ENCODE results near the gene ARHGAP11A. TPM values are rescaled to one million over a fixed set of nuclear protein-coding genes. Genes with fewer than 3 reads are reported as not detected.

Gene ARHGAP11A
- total RNA-seq, 2 experiments from 2014 or later: 4.7 to 5.8 TPM

DNA sequence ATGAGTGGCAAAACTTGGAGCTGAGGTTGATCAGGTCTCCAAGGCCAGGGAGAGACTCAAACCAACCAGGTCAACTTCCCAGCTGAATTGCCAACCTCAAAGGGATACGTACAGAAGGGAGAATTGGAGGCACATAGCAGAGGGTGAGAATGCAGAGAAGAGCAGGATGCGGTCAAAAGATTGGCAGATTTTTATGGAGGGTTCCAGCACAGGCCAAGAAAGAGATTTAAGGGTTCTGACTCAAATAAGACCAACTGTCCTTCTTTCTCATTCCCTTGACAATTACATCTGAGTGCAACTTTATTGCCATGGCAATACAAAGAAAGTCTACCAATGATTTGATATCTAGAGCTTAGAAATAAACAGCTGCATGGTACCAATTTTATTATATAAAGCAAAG lies 59.4 kb downstream of the ARHGAP11A start:
- ATAC-seq (ENCODE audit: poor library complexity) (no peak), DNase-seq (no peak)
- POLR2A ChIA-PET: no interaction called here
- Histone ChIP-seq H3K27me3 (ENCODE audit: control insufficient read depth in 1 of 2, insufficient read depth in 2 of 2, low read length in 2 of 2) (no peaks in the 10 kb centered on the region), H3K9me3 (ENCODE audit: control insufficient read depth in 1 of 2, insufficient read depth in 1 of 2, low read length in 2 of 2) (no peaks in the 10 kb centered on the region), H3K27ac (ENCODE audit: low read depth in 1 of 2, low read length in 2 of 2) (no peak overlapping the region), H3K36me3 (ENCODE audit: insufficient read depth, low read length) (no peaks in the 10 kb centered on the region), H3K4me1 (ENCODE audit: insufficient read depth, low read length) (no peaks in the 10 kb centered on the region), H3K4me3 (ENCODE audit: low read length) (no peak overlapping the region)
- intact Hi-C loops (cut with DNase I, micrococcal nuclease): no loop called here
- TF ChIP-seq, protein P1, sequence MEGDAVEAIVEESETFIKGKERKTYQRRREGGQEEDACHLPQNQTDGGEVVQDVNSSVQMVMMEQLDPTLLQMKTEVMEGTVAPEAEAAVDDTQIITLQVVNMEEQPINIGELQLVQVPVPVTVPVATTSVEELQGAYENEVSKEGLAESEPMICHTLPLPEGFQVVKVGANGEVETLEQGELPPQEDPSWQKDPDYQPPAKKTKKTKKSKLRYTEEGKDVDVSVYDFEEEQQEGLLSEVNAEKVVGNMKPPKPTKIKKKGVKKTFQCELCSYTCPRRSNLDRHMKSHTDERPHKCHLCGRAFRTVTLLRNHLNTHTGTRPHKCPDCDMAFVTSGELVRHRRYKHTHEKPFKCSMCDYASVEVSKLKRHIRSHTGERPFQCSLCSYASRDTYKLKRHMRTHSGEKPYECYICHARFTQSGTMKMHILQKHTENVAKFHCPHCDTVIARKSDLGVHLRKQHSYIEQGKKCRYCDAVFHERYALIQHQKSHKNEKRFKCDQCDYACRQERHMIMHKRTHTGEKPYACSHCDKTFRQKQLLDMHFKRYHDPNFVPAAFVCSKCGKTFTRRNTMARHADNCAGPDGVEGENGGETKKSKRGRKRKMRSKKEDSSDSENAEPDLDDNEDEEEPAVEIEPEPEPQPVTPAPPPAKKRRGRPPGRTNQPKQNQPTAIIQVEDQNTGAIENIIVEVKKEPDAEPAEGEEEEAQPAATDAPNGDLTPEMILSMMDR (IDR thresholded peaks at IDR 0.05): no peak
- CTCF ChIA-PET: interaction anchor here (1.5 kb wide), 1 partner anchor 12 kb away, joined by 3 read pairs; no protein-coding TSS in a partner anchor
- Mint-ChIP-seq H3K4me3 (no peak overlapping the region), H3K9me3 (no peaks in the 10 kb centered on the region), H3K27me3 (no peaks in the 10 kb centered on the region), H3K4me1 (ENCODE audit: low read depth) (no peaks in the 10 kb centered on the region), H3K36me3 (ENCODE audit: low read depth) (no peaks in the 10 kb centered on the region), H3K27ac (no peak overlapping the region)

DNA sequence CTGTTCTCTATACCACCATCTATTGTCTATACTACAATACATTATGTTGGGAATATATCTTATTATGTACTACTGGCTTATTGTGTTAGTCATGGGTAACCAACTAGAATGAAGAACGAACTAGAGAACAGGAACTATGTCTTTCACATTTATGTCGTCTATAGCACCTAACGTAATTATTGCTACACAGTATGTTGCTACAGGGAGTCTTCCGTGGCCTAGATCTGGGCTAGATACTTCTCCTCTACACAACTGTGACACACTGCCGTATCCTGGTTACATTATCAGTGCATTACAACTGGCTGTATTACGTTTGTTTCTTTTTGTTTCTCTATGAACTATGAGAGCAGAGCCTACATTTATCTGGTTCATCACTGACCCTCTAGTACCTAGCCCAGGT lies 60.2 kb downstream of the ARHGAP11A start:
- no peaks in the 10 kb centered on the region for H3K27me3 ChIP-seq (ENCODE audit: control insufficient read depth in 1 of 2, insufficient read depth in 2 of 2, low read length in 2 of 2)
- no peak for DNase-seq
- intact Hi-C loops (cut with DNase I, micrococcal nuclease): no loop called here
- H3K9me3 ChIP-seq (ENCODE audit: control insufficient read depth in 1 of 2, insufficient read depth in 1 of 2, low read length in 2 of 2): no peaks in the 10 kb centered on the region
- Mint-ChIP-seq H3K36me3 (ENCODE audit: low read depth) (no peaks in the 10 kb centered on the region), H3K27ac (no peak overlapping the region), H3K27me3 (no peaks in the 10 kb centered on the region), H3K4me3 (no peak overlapping the region), H3K9me3 (no peaks in the 10 kb centered on the region), H3K4me1 (ENCODE audit: low read depth) (no peaks in the 10 kb centered on the region)
- TF ChIP-seq, protein P1 (IDR thresholded peaks at IDR 0.05): no peak
- no peak overlapping the region for H3K4me3 ChIP-seq (ENCODE audit: low read length)
- no peaks in the 10 kb centered on the region for H3K4me1 ChIP-seq (ENCODE audit: insufficient read depth, low read length)
- ChIA-PET POLR2A (no interaction called here), CTCF (interaction anchor here (1.5 kb wide), 1 partner anchor 13 kb away, joined by 3 read pairs; no protein-coding TSS in a partner anchor)
- no peak overlapping the region for H3K27ac ChIP-seq (ENCODE audit: low read depth in 1 of 2, low read length in 2 of 2)
- no peak for ATAC-seq (ENCODE audit: poor library complexity)
- no peaks in the 10 kb centered on the region for H3K36me3 ChIP-seq (ENCODE audit: insufficient read depth, low read length)

DNA sequence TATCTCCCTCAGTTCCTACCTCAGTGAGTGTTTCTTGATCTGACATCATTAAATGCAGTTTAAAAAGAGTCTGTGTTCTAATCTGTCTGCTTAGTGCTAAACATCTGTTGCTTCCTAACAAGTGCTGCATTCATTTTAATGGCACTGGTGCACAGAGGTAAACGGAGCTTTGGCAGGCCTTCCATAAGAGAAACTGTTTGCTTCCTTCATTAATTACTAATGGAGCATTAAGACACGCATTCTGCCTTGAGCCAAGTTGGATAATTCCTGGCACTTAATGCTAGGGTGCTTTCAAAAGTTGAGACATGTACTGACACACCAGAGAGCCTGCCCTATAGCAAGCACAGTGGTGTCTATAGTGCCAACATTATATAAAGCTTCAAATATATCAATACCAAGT lies 60.9 kb downstream of the ARHGAP11A start:
- H3K36me3 ChIP-seq (ENCODE audit: insufficient read depth, low read length): no peaks in the 10 kb centered on the region
- Mint-ChIP-seq H3K4me1 (ENCODE audit: low read depth) (no peaks in the 10 kb centered on the region), H3K36me3 (ENCODE audit: low read depth) (no peaks in the 10 kb centered on the region), H3K4me3 (no peak overlapping the region), H3K27me3 (no peaks in the 10 kb centered on the region), H3K9me3 (no peaks in the 10 kb centered on the region), H3K27ac (no peak overlapping the region)
- no peak for ATAC-seq (ENCODE audit: poor library complexity)
- POLR2A ChIA-PET: no interaction called here
- intact Hi-C loops (cut with DNase I, micrococcal nuclease): no loop called here
- no peaks in the 10 kb centered on the region for H3K4me1 ChIP-seq (ENCODE audit: insufficient read depth, low read length)
- no peak overlapping the region for H3K27ac ChIP-seq (ENCODE audit: low read depth in 1 of 2, low read length in 2 of 2)
- DNase-seq: no peak
- TF ChIP-seq, protein P1 (IDR thresholded peaks at IDR 0.05): no peak
- no peak overlapping the region for H3K4me3 ChIP-seq (ENCODE audit: low read length)
- H3K27me3 ChIP-seq (ENCODE audit: control insufficient read depth in 1 of 2, insufficient read depth in 2 of 2, low read length in 2 of 2): no peaks in the 10 kb centered on the region
- CTCF ChIA-PET: interaction anchor here (1.0 to 1.5 kb wide), 2 partner anchors 11 to 14 kb away, joined by 3 to 4 read pairs; no protein-coding TSS in a partner anchor
- H3K9me3 ChIP-seq (ENCODE audit: control insufficient read depth in 1 of 2, insufficient read depth in 1 of 2, low read length in 2 of 2): no peaks in the 10 kb centered on the region

All from CD4-positive, alpha-beta T cell (primary cell).